IMR-90 (cell line): ENCODE data around the gene WBP2. TPM values are rescaled to one million over a fixed set of nuclear protein-coding genes. Genes with fewer than 3 reads are reported as not detected.

ENCODE experiments used
- ATAC-seq: fragments of 200-7000 bp; cut with Tn5 transposase; 2 replicates; pipeline ENCODE4 v1.9.1; 2020; ENCODE audit warnings: low read depth, mild to moderate bottlenecking, moderate library complexity
- BruUV-seq: library from RNA; stranded (reverse); fragments of 400-500 nt; replicated peaks from 2 replicates; lab custom pipeline; 2021; lab: Mats Ljungman, UMichigan
- CTCF ChIA-PET: fragments of 300-600 bp; formaldehyde crosslinking; extraction: SDS; loops from one replicate; lab custom pipeline; 2021; ENCODE audit warnings: antibody characterized with exemption; lab: Yijun Ruan, JAX
- POLR2A ChIA-PET: fragments of 300-600 bp; sonication (Branson Sonifier 250); formaldehyde crosslinking; loops from one replicate; lab custom pipeline; 2022; ENCODE audit warnings: antibody characterized with exemption; ENCODE audit not compliant: unreplicated experiment; lab: Charles Lee
- DNase-seq: peaks from one replicate; pipeline ENCODE4 v3.0.0; 2013
- H2AFZ ChIP-seq: replicated peaks from 2 replicates; pipeline ENCODE3; 2013; ENCODE audit warnings: low read length, mild to moderate bottlenecking; ENCODE audit not compliant: poor library complexity
- H2AK5ac ChIP-seq: 2 replicates; pipeline ENCODE4 v1.6.1; 2013; ENCODE audit warnings: low read depth, low read length, inconsistent platforms
- H2AK9ac ChIP-seq: replicated peaks from 2 replicates; pipeline ENCODE3; 2013; ENCODE audit warnings: mild to moderate bottlenecking, low read depth, low read length, moderate library complexity; ENCODE audit not compliant: poor library complexity
- H2BK120ac ChIP-seq: 2 replicates; pipeline ENCODE4 v1.6.1; 2013; ENCODE audit warnings: low read depth, low read length, inconsistent platforms
- H2BK15ac ChIP-seq: 3 replicates; pipeline ENCODE4 v1.6.1; 2013; ENCODE audit warnings: low read depth, low read length, inconsistent platforms
- H2BK20ac ChIP-seq: 2 replicates; pipeline ENCODE4 v1.6.1; 2013; ENCODE audit warnings: low read depth, mild to moderate bottlenecking, inconsistent platforms, low read length, moderate library complexity
- H2BK5ac ChIP-seq: 2 replicates; pipeline ENCODE4 v1.6.1; 2013; ENCODE audit warnings: mild to moderate bottlenecking, low read depth, low read length, inconsistent platforms; ENCODE audit not compliant: poor library complexity, severe bottlenecking
- H3K14ac ChIP-seq: replicated peaks from 2 replicates; pipeline ENCODE4 v1.6.1; 2013; ENCODE audit warnings: low read depth, low read length, inconsistent platforms
- H3K18ac ChIP-seq: 2 replicates; pipeline ENCODE4 v1.6.1; 2013; ENCODE audit warnings: low read depth, low read length, control low read depth
- H3K23ac ChIP-seq: 2 replicates; pipeline ENCODE4 v1.6.1; 2013; ENCODE audit warnings: low read depth, low read length, inconsistent platforms
- H3K27ac ChIP-seq: 2 replicates; pipeline ENCODE4 v1.5.1; 2013; ENCODE audit warnings: mild to moderate bottlenecking, control low read depth, low read length; ENCODE audit not compliant: insufficient read depth
- H3K27me3 ChIP-seq: 2 replicates; pipeline ENCODE4 v1.6.1; 2013; ENCODE audit warnings: low read length; ENCODE audit not compliant: control insufficient read depth, insufficient read depth
- H3K36me3 ChIP-seq: 2 replicates; pipeline ENCODE4 v1.6.1; 2013; ENCODE audit warnings: low read length, mixed read lengths; ENCODE audit not compliant: control insufficient read depth, insufficient read depth
- H3K4ac ChIP-seq: 2 replicates; pipeline ENCODE4 v1.6.1; 2013; ENCODE audit warnings: low read depth, low read length, inconsistent platforms
- H3K4me1 ChIP-seq: 2 replicates; pipeline ENCODE4 v1.6.1; 2013; ENCODE audit warnings: low read length, mixed read lengths; ENCODE audit not compliant: control insufficient read depth, insufficient read depth
- H3K4me2 ChIP-seq: 2 replicates; pipeline ENCODE4 v1.6.1; 2013; ENCODE audit warnings: low read depth, mild to moderate bottlenecking, control low read depth, low read length, moderate library complexity
- H3K4me3 ChIP-seq: 2 replicates; pipeline ENCODE4 v1.5.1; 2013; ENCODE audit warnings: low read depth, mild to moderate bottlenecking, control low read depth, low read length, moderate library complexity; ENCODE audit not compliant: insufficient read depth
- H3K56ac ChIP-seq: 2 replicates; pipeline ENCODE4 v1.6.1; 2013; ENCODE audit warnings: low read length, inconsistent platforms; ENCODE audit not compliant: insufficient read depth; ENCODE audit errors: extremely low read depth
- H3K79me1 ChIP-seq, 2 experiments: 2 replicates each; pipeline ENCODE4 v1.6.1; 2013; ENCODE audit warnings: low read length in 2 of 2, inconsistent platforms in 1 of 2, low read depth in 1 of 2
- H3K9ac ChIP-seq: 2 replicates; pipeline ENCODE4 v1.6.1; 2013; ENCODE audit warnings: low read depth, low read length, control low read depth
- H3K9me1 ChIP-seq: 2 replicates; pipeline ENCODE4 v1.6.1; 2013; ENCODE audit warnings: low read length, inconsistent platforms; ENCODE audit not compliant: insufficient read depth
- H3K9me3 ChIP-seq: 2 replicates; pipeline ENCODE4 v1.6.1; 2013; ENCODE audit warnings: low read length; ENCODE audit not compliant: control insufficient read depth, insufficient read depth
- H4K20me1 ChIP-seq: 2 replicates; pipeline ENCODE4 v1.6.1; 2013; ENCODE audit warnings: low read length, inconsistent platforms; ENCODE audit not compliant: insufficient read depth
- H4K5ac ChIP-seq: 2 replicates; pipeline ENCODE4 v1.6.1; 2013; ENCODE audit warnings: mild to moderate bottlenecking, low read depth, low read length, control low read depth
- H4K8ac ChIP-seq, 2 experiments: 2 replicates each; pipeline ENCODE4 v1.6.1; 2013; ENCODE audit warnings: low read depth in 2 of 2, low read length in 2 of 2, control low read depth in 1 of 2, inconsistent platforms in 1 of 2
- H4K91ac ChIP-seq: 2 replicates; pipeline ENCODE4 v1.6.1; 2013; ENCODE audit warnings: low read depth, low read length, inconsistent platforms; ENCODE audit not compliant: insufficient read depth
- BHLHE40 ChIP-seq: fragments of 150-350 bp; IDR thresholded peaks from 2 replicates; pipeline ENCODE4 v1.6.1; 2016; ENCODE audit warnings: mild to moderate bottlenecking, low read depth, low read length
- MAZ ChIP-seq: IDR thresholded peaks from 2 replicates; pipeline ENCODE4 v1.6.1; 2012; ENCODE audit warnings: low read depth, mild to moderate bottlenecking, low read length, improper control_type of control experiment, moderate library complexity, borderline replicate concordance
- MXI1 ChIP-seq: IDR thresholded peaks from 2 replicates; pipeline ENCODE4 v1.6.1; 2012; ENCODE audit warnings: low read depth, mild to moderate bottlenecking, low read length, moderate library complexity, borderline replicate concordance
- USF2 ChIP-seq: fragments of 150-350 bp; IDR thresholded peaks from 2 replicates; pipeline ENCODE4 v1.6.1; 2017; ENCODE audit warnings: mild to moderate bottlenecking, antibody characterized with exemption, low read length, low read depth
- WGBS, 2 experiments: methylation state at CpG; one replicate each; pipeline versions ENCODE4 v1.1.5 to v1.1.7; 2013; ENCODE audit warnings: missing lambda C conversion rate in 2 of 2; ENCODE audit not compliant: insufficient read length in 1 of 2; ENCODE audit errors: extremely low coverage in 2 of 2; 5-methylcytosine and 5-hydroxymethylcytosine counted together
- dilution Hi-C: fragments of 300-500 bp; cut with HindIII; formaldehyde crosslinking; loops from one replicate; pipeline ENCODE4 v1.14.3; 2018; ENCODE audit warnings: low sequenced_read_pairs; ENCODE audit not compliant: unreplicated experiment
- in situ Hi-C: fragments of 300-500 bp; cut with MboI; formaldehyde crosslinking; loops from 3 replicates; pipeline ENCODE4 v1.14.3; 2019; ENCODE audit warnings: low sequenced_read_pairs, inconsistent platforms, mixed read lengths
- intact Hi-C: fragments of 100-400 bp; cut with micrococcal nuclease; formaldehyde crosslinking; loops from 2 replicates; pipeline ENCODE4 v1.10.0; 2022
- polyA plus RNA-seq, 3 experiments: library from polyadenylated mRNA; depleted of rRNA; stranded (reverse); fragments of >200 nt; gene quantifications; 2 replicates each; pipeline ENCODE4 v1.2.3, GENCODE V29; 2012; ENCODE audit warnings: low replicate concordance in 1 of 3
- total RNA-seq: library from RNA; depleted of rRNA; stranded (reverse); fragments of >200 nt; gene quantifications from 2 replicates; pipeline ENCODE4 v1.2.3, GENCODE V29; 2012

Gene WBP2
- total and polyA plus RNA-seq, 2 of the 4 experiments (the other 2 are of a cell fraction): 9.0 to 35.5 TPM

- Histone ChIP-seq H3K79me1 (no peaks in the 10 kb centered on the region), H2BK20ac (no peak overlapping the region), H4K5ac (peak overlapping the region; percentile 45; the same call in 1 of the 2 replicates), H2AK9ac (peak overlapping the region; percentile 21), H3K27me3 (no peaks in the 10 kb centered on the region; the same call in 1 of the 2 replicates), H3K36me3 (no peaks in the 10 kb centered on the region), H3K4me1 (peaks cover 3% of the 10 kb centered on the region), H3K14ac (no peak overlapping the region), H3K27ac (no peak overlapping the region), H3K23ac (no peak overlapping the region), H3K9ac (no peak overlapping the region), H4K20me1 (no peaks in the 10 kb centered on the region), H2BK120ac (no peak overlapping the region), H3K4me3 (no peak overlapping the region), H3K4me2 (no peak overlapping the region), H2BK5ac (no peak overlapping the region), H2AK5ac (no peak overlapping the region), H3K9me1 (peaks cover 3% of the 10 kb centered on the region; the same call in 1 of the 2 replicates), H3K18ac (no peak overlapping the region), H3K9me3 (no peaks in the 10 kb centered on the region), H4K91ac (no peak overlapping the region), H4K8ac (peak overlapping the region; percentile 47 to 52; a peak in 2 of 4 replicates), H2AFZ (peak overlapping the region; percentile 34), H3K56ac (no peak overlapping the region), H2BK15ac (no peak overlapping the region), H3K4ac (no peak overlapping the region)
- CTCF ChIA-PET: no interaction called here
- ATAC-seq (no peak), DNase-seq (peak; percentile 85)
- WGBS, 2 experiments: 45% methylated on average over 2 of the region's 10 CpGs; no CpG with 5 or more reads in 1 of the 2 experiments
- in situ Hi-C loops (no loop called here), dilution Hi-C loops (no loop called here), intact Hi-C loops (no loop called here)
- TF ChIP-seq MAZ (no peak), USF2 (peak; percentile 70), BHLHE40 (peak; percentile 79), MXI1 (no peak)
- POLR2A ChIA-PET: no interaction called here
- BruUV-seq: no TSS peak
Observed at GRCh38 chr17:75832164-75832651, 22.9 kb downstream of the WBP2 start.
